GM21737 (cell line): ENCODE measurements around the gene WDR31.
"Not testable (repeated sequence)": the region's sequence is repeated elsewhere in the genome, so short reads cannot be mapped to it uniquely, and the experiment has no call there.

Experiments used
- ATAC-seq: cut with Tn5 transposase; IDR thresholded peaks from one replicate; pipeline ENCODE4 v1.9.1; 2021; ENCODE audit warnings: mild to moderate bottlenecking, moderate library complexity; ENCODE audit not compliant: unreplicated experiment

Gene WDR31

DNA sequence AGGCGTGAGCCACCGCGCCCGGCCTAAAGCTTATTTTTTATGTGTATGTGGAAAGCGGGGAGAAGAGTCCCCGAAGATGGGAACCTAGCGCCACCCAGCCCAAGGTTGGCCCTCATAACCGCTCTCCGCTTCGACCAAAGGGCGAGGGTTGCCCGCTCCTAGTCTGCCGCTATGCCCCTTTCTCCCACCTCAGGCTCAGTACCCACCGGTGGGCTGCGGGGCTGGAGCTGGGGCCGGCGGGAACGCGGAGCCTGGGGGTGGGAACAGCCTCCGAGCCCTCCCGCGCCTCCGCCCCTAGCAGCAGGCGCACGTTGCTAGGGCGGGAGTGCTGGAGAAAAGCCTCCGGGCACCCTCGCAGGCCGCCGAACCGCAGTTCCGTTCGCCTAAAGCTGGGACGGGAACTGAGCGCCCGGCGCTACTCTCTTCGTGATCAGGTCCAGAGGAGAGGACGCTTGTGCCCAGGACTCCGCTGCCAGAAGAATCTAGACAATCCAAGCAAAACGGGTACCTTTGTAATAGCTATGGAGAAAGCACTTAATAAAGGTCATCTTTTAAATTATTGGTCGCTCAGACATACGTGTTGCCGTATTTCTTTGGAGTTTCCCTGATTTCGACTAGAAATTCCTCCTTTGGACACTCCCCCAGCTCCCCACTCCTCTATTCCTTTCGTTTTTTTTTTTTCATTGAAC, at the start of gene WDR31:
Gene WDR31, minus strand, starts transcription at position 265 of the 689 bp plus-strand sequence. CDS start 8,253 bp downstream, outside the sequence.
- ATAC-seq: peak; percentile 99

GRCh38 chr9:113389451-113389850, 49.4 kb upstream of the WDR31 start:
- ATAC-seq: no peak

DNA sequence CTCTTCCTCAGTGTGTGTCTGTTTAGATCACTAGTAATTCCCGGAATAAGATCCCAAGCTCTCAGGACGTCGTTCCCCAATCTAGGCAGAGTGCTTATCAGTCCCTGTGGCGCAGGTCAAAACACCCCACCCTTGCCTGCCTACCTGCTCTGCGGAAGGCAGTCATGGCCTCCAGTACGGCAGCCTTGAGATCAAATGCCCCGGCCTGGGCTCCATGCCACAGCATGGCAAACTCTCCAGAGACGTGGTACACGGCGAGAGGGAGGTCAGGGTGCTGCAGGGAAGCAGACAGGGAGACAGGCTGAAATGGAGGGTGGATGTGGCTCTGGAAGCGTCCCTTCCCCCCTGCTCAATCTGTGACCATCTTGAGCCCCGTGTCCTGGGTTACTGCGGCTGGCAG, 48.8 kb upstream of the WDR31 start:
- ATAC-seq: no peak

GRCh38 chr9:113387560-113388230, 47.6 kb upstream of the WDR31 start:
- ATAC-seq: no peak

- ATAC-seq: no peak
These were observed 46.7 kb upstream of the WDR31 start for GRCh38 chr9:113386571-113387393.

- no peak for ATAC-seq
These were observed 41.9 kb upstream of the WDR31 start for GRCh38 chr9:113381909-113382411.

DNA sequence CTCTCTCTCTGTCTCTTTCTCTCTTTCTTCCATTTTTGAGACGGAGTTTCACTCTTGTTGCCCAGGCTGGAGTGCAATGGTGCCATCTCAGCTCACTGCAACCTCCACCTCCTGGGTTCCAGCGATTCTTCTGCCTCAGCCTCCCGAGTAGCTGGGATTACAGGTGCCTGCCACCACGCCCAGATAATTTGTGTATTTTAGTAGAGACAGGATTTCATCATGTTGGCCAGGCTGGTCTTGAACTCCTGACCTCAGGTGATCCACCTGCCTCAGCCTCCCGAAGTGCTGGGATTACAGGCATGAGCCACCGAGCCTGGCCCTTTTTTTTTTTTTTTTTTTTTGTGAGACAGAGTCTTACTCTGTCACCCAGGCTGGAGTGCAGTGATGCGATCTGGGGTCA, 41.4 kb upstream of the WDR31 start:
- not testable (repeated sequence) for ATAC-seq

GRCh38 chr9:113380869-113381378, 40.8 kb upstream of the WDR31 start:
- peak; percentile 53 for ATAC-seq

GRCh38 chr9:113379829-113380210, 39.7 kb upstream of the WDR31 start:
- ATAC-seq: not testable (repeated sequence)

DNA sequence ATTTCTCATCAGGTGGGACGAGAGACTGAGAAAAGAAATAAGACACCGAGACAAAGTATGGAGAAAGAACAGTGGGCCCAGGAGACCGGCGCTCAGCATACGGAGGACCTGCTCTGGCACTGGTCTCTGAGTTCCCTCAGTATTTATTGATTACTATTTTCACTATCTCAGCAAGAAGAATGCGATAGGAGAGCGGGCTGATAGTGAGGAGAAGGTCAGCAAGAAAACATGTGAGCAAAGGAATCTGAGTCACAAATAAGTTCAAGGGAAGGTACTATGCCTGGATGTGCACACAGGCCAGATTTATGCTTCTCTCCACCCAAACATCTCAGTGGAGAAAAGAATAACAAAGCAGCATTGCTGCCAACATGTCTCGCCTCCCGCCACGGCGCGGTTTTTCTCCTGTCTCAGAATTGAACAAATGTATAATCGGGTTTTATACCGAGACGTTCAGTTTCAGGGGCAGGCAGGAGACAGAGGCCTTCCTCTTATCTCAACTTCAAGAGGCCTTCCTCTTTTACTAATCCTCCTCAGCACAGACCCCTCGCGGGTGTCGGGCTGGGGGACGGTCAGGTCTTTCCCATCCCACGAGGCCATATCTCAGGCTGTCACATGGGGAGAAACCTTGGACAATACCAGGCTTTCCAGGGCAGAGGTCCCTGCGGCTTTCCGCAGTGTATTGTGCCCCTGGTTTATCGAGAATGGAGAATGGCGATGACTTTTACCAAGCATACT, 39.2 kb upstream of the WDR31 start:
- ATAC-seq: not testable (repeated sequence)

DNA sequence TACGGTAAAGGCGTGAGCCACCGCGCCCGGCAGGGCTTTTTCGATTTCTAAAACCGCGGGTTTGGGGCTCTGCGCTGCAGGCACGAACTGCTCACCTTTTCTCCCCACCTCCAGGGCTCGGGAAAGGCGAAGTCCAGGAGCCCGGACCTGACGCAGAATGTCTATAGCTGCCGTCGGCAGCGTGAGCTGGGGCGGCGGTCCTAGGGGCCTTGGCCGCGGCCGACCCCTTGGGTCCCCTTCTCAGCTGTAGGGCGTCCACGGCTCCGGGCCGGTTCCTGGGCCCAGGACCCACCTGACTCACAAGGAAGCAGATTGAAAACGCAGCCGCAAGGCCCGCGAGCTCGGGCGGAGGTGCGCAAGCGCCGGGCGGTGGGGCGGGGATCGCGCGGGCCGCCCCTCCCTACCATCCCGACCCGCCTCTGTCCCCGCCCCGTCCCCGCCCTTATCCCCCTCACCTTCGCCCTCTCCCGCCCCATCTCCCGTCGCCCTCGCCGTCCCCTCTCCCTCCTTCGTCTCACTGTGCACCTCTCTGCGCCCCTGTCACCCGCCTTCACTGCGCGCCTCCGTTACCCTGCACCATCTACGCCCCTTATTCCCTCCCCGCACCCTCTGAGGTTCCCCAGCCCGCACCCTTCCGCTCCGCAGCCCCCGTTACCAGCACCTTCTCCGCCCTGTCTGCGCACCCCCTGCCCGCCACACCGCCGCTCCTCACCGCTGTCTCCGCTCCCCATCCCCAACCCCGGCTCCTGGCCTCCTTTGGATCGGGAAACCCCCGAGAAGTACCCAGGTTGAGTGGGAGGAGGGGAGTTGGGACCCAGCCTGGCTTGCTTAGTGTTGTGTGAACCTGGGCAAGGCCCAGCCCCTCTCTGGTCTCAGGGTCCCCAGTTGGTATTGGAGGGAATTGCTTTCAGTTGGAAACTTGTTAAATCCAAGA, 36.8 kb upstream of the WDR31 start, which contains the start of gene HDHD3:
Gene HDHD3, minus strand, starts transcription at position 353 of the 934 bp plus-strand sequence. CDS start 2,632 bp downstream, outside the sequence.
- peak; percentile 78 for ATAC-seq

GRCh38 chr9:113375057-113376023, 35.3 kb upstream of the WDR31 start:
- ATAC-seq: no peak

- no peak for ATAC-seq
These were observed 33.8 kb upstream of the WDR31 start for GRCh38 chr9:113373676-113374392.

DNA sequence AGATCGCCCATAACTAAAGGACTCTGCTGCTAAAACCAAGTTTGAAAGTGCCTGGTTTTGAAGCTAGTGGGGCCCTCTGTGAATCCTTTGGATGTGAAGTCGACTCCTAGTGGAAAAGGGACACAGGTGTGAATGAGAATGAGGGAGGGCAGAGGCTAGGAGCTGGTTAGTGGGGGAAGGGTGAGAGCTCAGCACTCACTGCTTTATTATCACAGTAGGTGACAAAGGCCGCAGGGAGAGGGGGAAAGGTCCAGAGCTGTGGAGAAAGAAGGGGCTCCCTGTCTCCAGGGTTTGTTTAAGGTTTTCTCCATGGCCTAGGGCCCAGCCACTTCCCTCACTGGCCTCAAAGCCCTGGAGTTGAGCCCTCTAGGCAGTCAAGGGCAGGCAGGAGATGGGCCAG, 33.2 kb upstream of the WDR31 start:
- no peak for ATAC-seq

DNA sequence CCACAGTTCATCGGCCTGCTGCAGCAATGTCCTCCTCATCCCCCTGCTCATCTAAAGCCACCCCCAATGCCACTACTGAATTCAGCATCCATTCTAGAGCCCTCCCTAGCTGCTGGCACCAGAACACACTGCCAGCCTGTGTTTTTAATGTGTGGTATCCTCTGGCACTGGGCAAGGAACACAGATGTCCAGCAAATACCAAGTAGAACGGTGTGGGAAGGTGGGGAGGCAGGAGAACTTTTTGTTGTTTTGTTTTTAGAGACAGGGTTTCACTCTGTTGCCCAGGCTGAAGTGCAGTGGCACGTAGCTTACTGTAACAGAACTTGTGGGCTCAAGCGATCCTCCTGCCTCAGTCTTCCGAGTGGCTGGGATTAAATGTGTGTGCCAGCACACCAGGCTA, 32.0 kb upstream of the WDR31 start:
- no peak for ATAC-seq

- ATAC-seq: no peak
These were observed 30.8 kb upstream of the WDR31 start for GRCh38 chr9:113370806-113371325.

GRCh38 chr9:113369855-113370140, 29.7 kb upstream of the WDR31 start:
- no peak for ATAC-seq
